ENCODE results near the gene JAG2.

Gene JAG2

DNA sequence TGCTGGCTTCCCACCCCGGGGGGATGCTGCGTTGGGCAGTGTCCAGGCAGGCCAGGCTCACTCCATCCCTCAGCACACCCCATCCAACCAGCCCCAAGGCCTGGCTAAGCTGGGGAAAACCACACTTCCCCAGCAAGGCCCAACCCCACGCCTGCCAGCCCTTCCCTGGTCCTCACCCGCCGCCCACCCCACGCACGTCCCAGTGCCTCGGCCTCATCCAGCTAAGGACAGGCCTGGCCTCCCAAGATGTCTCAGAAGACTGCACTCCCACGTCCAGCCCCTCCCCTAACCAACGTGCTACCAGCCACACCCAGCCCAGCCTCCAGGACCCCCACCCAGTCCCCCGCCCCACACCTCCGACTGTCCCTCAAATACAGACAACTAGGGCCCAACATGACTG is 9.8 kb downstream of the JAG2 start:
- Histone ChIP-seq H4K20me1 (ENCODE audit: insufficient read depth, low read length) (no peaks in the 10 kb centered on the region), H2AFZ (ENCODE audit: low read length) (no peak overlapping the region), H3K4me1 (ENCODE audit: insufficient read depth, low read length, severe bottlenecking) (no peaks in the 10 kb centered on the region), H3K36me3 (ENCODE audit: insufficient read depth, low read length) (no peaks in the 10 kb centered on the region), H3K4me2 (ENCODE audit: low read length) (no peak overlapping the region), H3F3A (ENCODE audit: insufficient read depth, low read length) (no peaks in the 10 kb centered on the region), H3K79me2 (ENCODE audit: insufficient read depth, low read length) (no peaks in the 10 kb centered on the region), H3K9ac (ENCODE audit: low read length) (no peak overlapping the region), H3K27me3 (ENCODE audit: insufficient read depth, low read length) (no peaks in the 10 kb centered on the region), H3K9me3 (ENCODE audit: low read length) (no peaks in the 10 kb centered on the region), H3K9me2 (ENCODE audit: low read depth, low read length) (no peaks in the 10 kb centered on the region), H3K4me3 (ENCODE audit: low read depth, low read length, poor library complexity, severe bottlenecking) (no peak overlapping the region), H3K27ac (ENCODE audit: low read depth, low read length, poor library complexity, severe bottlenecking) (no peak overlapping the region)
- no peak for TF ChIP-seq EZH2 (IDR thresholded peaks at IDR 0.05; ENCODE audit: borderline replicate concordance, low read length)
- TF ChIP-seq, protein P1, sequence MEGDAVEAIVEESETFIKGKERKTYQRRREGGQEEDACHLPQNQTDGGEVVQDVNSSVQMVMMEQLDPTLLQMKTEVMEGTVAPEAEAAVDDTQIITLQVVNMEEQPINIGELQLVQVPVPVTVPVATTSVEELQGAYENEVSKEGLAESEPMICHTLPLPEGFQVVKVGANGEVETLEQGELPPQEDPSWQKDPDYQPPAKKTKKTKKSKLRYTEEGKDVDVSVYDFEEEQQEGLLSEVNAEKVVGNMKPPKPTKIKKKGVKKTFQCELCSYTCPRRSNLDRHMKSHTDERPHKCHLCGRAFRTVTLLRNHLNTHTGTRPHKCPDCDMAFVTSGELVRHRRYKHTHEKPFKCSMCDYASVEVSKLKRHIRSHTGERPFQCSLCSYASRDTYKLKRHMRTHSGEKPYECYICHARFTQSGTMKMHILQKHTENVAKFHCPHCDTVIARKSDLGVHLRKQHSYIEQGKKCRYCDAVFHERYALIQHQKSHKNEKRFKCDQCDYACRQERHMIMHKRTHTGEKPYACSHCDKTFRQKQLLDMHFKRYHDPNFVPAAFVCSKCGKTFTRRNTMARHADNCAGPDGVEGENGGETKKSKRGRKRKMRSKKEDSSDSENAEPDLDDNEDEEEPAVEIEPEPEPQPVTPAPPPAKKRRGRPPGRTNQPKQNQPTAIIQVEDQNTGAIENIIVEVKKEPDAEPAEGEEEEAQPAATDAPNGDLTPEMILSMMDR (IDR thresholded peaks at IDR 0.05; ENCODE audit: low read length) = no peak

DNA sequence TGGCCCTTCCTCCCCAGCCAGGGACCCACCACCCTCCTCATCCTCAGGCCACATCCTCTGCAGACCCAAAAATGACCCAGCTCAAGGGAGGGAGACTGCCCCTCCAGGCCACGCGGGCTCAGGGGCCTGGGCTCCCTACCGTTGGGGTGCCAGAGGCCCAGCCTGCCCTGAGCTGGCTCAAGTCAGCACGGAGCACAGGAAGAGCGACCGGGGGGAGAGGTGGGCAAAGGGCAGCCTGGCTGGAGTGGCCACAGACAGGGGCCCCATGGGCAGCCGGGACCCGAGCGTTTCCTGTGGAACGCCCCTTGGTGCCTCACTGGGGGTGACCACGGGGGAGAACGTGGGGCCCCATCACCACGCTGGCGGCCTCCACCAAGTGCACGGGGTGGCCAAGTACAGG is 10.7 kb downstream of the JAG2 start:
- H3K9ac ChIP-seq (ENCODE audit: low read length) = no peak overlapping the region
- no peaks in the 10 kb centered on the region for H4K20me1 ChIP-seq (ENCODE audit: insufficient read depth, low read length)
- no peaks in the 10 kb centered on the region; the same call in 1 of the 2 replicates for H3K27me3 ChIP-seq (ENCODE audit: insufficient read depth, low read length)
- H3K4me2 ChIP-seq (ENCODE audit: low read length) = no peak overlapping the region
- no peaks in the 10 kb centered on the region for H3K9me2 ChIP-seq (ENCODE audit: low read depth, low read length)
- H3K79me2 ChIP-seq (ENCODE audit: insufficient read depth, low read length) = no peaks in the 10 kb centered on the region
- no peaks in the 10 kb centered on the region for H3F3A ChIP-seq (ENCODE audit: insufficient read depth, low read length)
- H3K9me3 ChIP-seq (ENCODE audit: low read length) = no peaks in the 10 kb centered on the region
- H3K36me3 ChIP-seq (ENCODE audit: insufficient read depth, low read length) = no peaks in the 10 kb centered on the region
- no peaks in the 10 kb centered on the region for H3K4me1 ChIP-seq (ENCODE audit: insufficient read depth, low read length, severe bottlenecking)
- no peak overlapping the region for H3K27ac ChIP-seq (ENCODE audit: low read depth, low read length, poor library complexity, severe bottlenecking)
- TF ChIP-seq, protein P1 (IDR thresholded peaks at IDR 0.05; ENCODE audit: low read length) = no peak
- TF ChIP-seq EZH2 (IDR thresholded peaks at IDR 0.05; ENCODE audit: borderline replicate concordance, low read length) = no peak
- H2AFZ ChIP-seq (ENCODE audit: low read length) = no peak overlapping the region
- H3K4me3 ChIP-seq (ENCODE audit: low read depth, low read length, poor library complexity, severe bottlenecking) = no peak overlapping the region

DNA sequence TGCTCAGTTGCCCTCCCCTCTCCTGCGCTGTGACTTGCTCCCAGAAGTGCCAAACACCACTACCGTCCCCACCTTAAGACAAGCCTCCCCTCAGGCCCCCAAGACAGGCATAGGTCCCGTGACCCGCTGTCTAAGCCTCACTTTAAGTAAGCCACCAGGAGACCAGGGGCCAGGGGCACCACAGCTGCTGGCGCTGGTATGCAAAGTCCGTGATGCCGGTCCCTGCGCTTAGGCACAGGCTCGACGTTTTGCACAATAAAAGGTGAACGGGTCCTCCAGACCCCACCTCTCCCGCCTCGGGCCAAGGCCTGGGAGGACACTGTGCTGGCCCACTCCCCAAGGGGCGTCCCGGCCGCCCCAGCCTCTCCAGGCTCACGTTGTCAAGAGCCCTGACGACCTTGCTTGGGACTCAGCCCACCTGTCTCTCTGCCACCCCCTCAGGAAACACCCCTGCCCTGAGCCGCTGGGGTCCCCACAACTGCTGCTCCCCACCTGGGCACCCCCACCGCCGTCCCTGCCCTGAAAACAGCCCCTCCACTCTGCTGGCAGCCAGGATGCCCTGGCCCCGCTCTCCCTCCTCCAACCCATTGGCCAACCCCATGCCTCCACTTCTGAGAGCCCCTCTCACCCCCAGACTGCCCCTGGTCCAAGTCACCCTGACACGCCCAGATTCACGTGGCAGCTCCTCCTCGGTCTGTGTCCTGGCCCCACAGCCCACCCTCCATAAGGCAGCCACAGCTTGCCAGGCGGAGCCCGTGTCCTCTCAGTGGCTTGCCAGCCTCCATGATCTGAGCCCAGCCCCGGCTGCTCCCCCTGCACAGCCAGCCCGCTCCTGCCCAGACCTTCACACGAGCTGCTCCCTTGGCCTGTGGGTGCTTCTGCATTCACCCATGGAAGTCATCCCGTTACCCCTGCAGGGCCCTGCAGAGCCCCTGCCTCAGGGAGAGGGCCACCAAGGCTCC is 11.9 kb downstream of the JAG2 start:
- H3K9me2 ChIP-seq (ENCODE audit: low read depth, low read length) = no peaks in the 10 kb centered on the region
- H3K4me1 ChIP-seq (ENCODE audit: insufficient read depth, low read length, severe bottlenecking) = no peaks in the 10 kb centered on the region
- no peaks in the 10 kb centered on the region for H3K36me3 ChIP-seq (ENCODE audit: insufficient read depth, low read length)
- no peaks in the 10 kb centered on the region; the same call in 1 of the 2 replicates for H3K27me3 ChIP-seq (ENCODE audit: insufficient read depth, low read length)
- no peak overlapping the region for H3K4me3 ChIP-seq (ENCODE audit: low read depth, low read length, poor library complexity, severe bottlenecking)
- no peak for TF ChIP-seq EZH2 (IDR thresholded peaks at IDR 0.05; ENCODE audit: borderline replicate concordance, low read length)
- TF ChIP-seq, protein P1 (IDR thresholded peaks at IDR 0.05; ENCODE audit: low read length) = no peak
- H4K20me1 ChIP-seq (ENCODE audit: insufficient read depth, low read length) = no peaks in the 10 kb centered on the region
- H3K9me3 ChIP-seq (ENCODE audit: low read length) = no peaks in the 10 kb centered on the region
- H3K27ac ChIP-seq (ENCODE audit: low read depth, low read length, poor library complexity, severe bottlenecking) = no peak overlapping the region
- no peak overlapping the region for H3K4me2 ChIP-seq (ENCODE audit: low read length)
- no peaks in the 10 kb centered on the region for H3F3A ChIP-seq (ENCODE audit: insufficient read depth, low read length)
- no peak overlapping the region for H2AFZ ChIP-seq (ENCODE audit: low read length)
- H3K79me2 ChIP-seq (ENCODE audit: insufficient read depth, low read length) = no peaks in the 10 kb centered on the region
- no peak overlapping the region for H3K9ac ChIP-seq (ENCODE audit: low read length)
